Measurements from ENCODE around the gene POLD3.

POLD3 gene

DNA sequence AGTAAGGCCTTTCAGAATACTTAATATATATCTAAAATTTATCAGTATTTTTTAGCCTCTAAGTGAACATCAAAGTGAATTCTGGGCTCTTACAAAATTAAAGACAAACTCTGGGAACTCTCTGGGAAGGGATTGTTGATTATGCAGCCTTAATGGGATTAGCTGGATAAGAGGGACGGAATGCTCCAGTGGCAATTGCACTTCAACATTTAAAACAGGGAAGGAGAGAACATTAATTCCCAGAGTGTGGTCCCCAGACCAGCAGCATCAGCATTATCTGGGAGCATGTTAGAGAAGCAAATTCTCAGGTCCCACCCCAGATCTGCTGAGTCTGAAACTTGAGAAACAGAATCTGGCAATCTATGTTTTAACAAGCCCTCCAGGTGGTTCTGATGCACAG, 46.5 kb downstream of the POLD3 start:
- Histone ChIP-seq H3K36me3 (ENCODE audit: control insufficient read depth, insufficient read depth, low read length) (peaks cover 85% of the 10 kb centered on the region), H3K27me3 (ENCODE audit: control insufficient read depth, insufficient read depth, low read length) (no peaks in the 10 kb centered on the region), H3K9ac (ENCODE audit: low read depth, low read length) (no peak overlapping the region), H3K9me3 (ENCODE audit: control insufficient read depth, insufficient read depth, low read length) (no peaks in the 10 kb centered on the region), H3K4me1 (ENCODE audit: control insufficient read depth, insufficient read depth, low read length) (no peaks in the 10 kb centered on the region), H3K27ac (ENCODE audit: low read depth, low read length) (no peak overlapping the region), H3K4me3 (ENCODE audit: low read depth, low read length) (no peak overlapping the region)

DNA sequence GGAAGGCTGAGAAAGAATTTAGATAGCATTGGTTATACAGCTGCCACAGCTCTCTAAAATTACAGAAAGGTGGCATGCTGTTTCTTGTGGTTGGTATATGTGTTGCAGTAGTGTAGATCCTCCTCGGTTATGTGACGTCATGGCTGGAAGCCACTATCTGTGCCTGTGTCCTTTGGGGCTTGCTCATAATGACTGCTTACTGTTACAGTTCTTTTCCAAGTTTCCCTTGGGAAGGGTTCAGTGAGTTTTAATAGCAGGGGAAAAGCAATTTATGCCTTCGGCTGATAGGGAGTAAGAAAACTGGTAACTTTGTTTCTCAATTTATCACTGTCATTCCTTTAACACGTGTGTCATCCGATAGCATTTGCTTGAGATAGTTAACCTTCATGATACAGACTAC, 47.2 kb downstream of the POLD3 start:
- Histone ChIP-seq H3K36me3 (ENCODE audit: control insufficient read depth, insufficient read depth, low read length) (peaks cover 86% of the 10 kb centered on the region), H3K27me3 (ENCODE audit: control insufficient read depth, insufficient read depth, low read length) (no peaks in the 10 kb centered on the region), H3K9me3 (ENCODE audit: control insufficient read depth, insufficient read depth, low read length) (no peaks in the 10 kb centered on the region), H3K27ac (ENCODE audit: low read depth, low read length) (no peak overlapping the region), H3K4me1 (ENCODE audit: control insufficient read depth, insufficient read depth, low read length) (no peaks in the 10 kb centered on the region), H3K9ac (ENCODE audit: low read depth, low read length) (no peak overlapping the region), H3K4me3 (ENCODE audit: low read depth, low read length) (no peak overlapping the region)

DNA sequence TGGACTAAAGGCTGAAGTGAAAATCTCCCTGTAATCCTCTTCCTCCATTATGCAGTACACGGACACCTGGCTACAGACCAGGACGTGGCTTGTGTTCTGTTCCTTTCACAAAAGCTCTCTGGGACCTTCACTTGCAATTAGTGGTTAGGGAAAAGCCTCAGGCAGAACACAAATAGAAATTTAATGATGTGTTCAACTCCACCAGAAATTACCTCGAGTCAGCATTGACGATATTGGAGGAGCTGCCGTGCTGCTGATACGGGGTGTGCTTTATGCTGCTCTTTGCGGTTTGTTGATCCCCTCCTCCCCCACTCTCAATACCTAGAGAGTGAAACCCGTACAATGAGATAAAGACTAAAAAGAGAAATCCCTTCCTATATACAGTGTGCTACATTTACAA, 48.9 kb downstream of the POLD3 start:
- H3K27ac ChIP-seq (ENCODE audit: low read depth, low read length), result no peak overlapping the region
- H3K36me3 ChIP-seq (ENCODE audit: control insufficient read depth, insufficient read depth, low read length), result peaks cover 75% of the 10 kb centered on the region
- H3K4me3 ChIP-seq (ENCODE audit: low read depth, low read length), result no peak overlapping the region

DNA sequence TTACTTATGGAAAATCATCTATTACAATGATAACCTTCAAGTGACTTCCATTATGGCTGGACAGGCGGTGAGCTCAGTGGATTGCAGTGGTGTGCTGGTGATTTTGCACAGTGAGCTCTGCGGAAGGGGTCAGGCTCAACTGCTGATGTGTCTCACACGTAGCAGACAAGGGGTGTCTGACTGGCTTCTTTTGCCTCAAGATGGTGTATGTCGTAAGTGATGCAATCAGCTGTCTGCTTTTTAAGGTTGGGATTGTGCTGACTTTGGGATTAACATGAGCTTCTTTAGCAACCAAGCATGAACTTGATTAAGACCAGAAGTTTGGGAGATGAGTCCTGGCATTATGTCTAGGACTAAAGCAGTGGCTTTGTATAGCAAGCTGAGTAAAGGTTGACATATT, 49.5 kb downstream of the POLD3 start:
- Histone ChIP-seq H3K27ac (ENCODE audit: low read depth, low read length) (no peak overlapping the region), H3K4me3 (ENCODE audit: low read depth, low read length) (no peak overlapping the region), H3K9me3 (ENCODE audit: control insufficient read depth, insufficient read depth, low read length) (no peaks in the 10 kb centered on the region), H3K9ac (ENCODE audit: low read depth, low read length) (no peak overlapping the region), H3K27me3 (ENCODE audit: control insufficient read depth, insufficient read depth, low read length) (no peaks in the 10 kb centered on the region), H3K4me1 (ENCODE audit: control insufficient read depth, insufficient read depth, low read length) (peaks cover 2% of the 10 kb centered on the region; the same call in 1 of the 2 replicates), H3K36me3 (ENCODE audit: control insufficient read depth, insufficient read depth, low read length) (peaks cover 69% of the 10 kb centered on the region)

More for the DNA sequence above, 48.9 kb downstream of the POLD3 start:
- Histone ChIP-seq H3K9ac (ENCODE audit: low read depth, low read length) (no peak overlapping the region), H3K9me3 (ENCODE audit: control insufficient read depth, insufficient read depth, low read length) (no peaks in the 10 kb centered on the region), H3K4me1 (ENCODE audit: control insufficient read depth, insufficient read depth, low read length) (no peaks in the 10 kb centered on the region), H3K27me3 (ENCODE audit: control insufficient read depth, insufficient read depth, low read length) (no peaks in the 10 kb centered on the region)

DNA sequence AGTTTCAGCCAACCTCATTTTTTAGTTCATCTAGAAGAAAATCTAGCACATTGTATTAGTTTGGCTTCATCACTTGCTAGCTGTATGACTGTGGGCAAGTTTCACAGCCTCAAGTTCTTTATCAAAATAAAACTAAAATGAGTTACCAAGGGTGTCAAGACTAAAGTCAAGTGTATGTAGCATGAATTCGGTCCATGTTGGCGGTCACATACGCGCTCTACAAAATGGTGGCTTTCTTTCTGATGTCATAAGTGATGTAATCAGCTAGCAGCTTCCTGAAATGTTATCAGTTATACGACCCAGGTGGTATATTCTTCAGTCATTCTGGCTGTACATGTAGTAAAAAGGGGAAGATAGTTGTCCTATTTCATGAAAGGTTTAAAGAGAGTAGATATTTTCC, 50.5 kb downstream of the POLD3 start:
- H3K27me3 ChIP-seq (ENCODE audit: control insufficient read depth, insufficient read depth, low read length), result no peaks in the 10 kb centered on the region
- no peaks in the 10 kb centered on the region for H3K9me3 ChIP-seq (ENCODE audit: control insufficient read depth, insufficient read depth, low read length)
- no peak overlapping the region for H3K4me3 ChIP-seq (ENCODE audit: low read depth, low read length)
- H3K4me1 ChIP-seq (ENCODE audit: control insufficient read depth, insufficient read depth, low read length), result peaks cover 6% of the 10 kb centered on the region; the same call in 1 of the 2 replicates
- peaks cover 62% of the 10 kb centered on the region for H3K36me3 ChIP-seq (ENCODE audit: control insufficient read depth, insufficient read depth, low read length)
- H3K9ac ChIP-seq (ENCODE audit: low read depth, low read length), result no peak overlapping the region
- H3K27ac ChIP-seq (ENCODE audit: low read depth, low read length), result no peak overlapping the region

DNA sequence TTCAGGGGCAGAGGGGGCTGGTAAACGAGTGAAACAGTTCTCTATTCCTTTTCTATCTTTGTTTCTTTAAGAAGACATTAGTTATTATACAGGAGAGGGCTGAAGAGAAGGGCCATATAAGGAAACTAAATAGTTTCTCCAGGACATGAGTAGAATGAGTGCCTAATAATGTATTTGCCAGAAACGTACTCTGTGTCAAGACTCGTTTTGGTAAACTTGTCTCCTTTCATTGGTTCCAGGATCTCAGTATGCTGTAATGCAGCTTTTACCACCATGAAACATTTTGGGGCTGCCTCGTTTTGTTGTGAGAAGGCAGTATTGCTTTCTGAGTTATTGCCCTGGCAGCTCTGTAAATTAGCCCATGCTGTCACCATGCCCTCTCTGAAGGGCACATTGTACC, 51.7 kb downstream of the POLD3 start:
- H3K36me3 ChIP-seq (ENCODE audit: control insufficient read depth, insufficient read depth, low read length), result peaks cover 58% of the 10 kb centered on the region
- H3K9me3 ChIP-seq (ENCODE audit: control insufficient read depth, insufficient read depth, low read length), result no peaks in the 10 kb centered on the region
- H3K27me3 ChIP-seq (ENCODE audit: control insufficient read depth, insufficient read depth, low read length), result no peaks in the 10 kb centered on the region
- no peak overlapping the region for H3K9ac ChIP-seq (ENCODE audit: low read depth, low read length)
- H3K27ac ChIP-seq (ENCODE audit: low read depth, low read length), result no peak overlapping the region
- H3K4me1 ChIP-seq (ENCODE audit: control insufficient read depth, insufficient read depth, low read length), result peaks cover 6% of the 10 kb centered on the region; the same call in 1 of the 2 replicates
- no peak overlapping the region for H3K4me3 ChIP-seq (ENCODE audit: low read depth, low read length)

DNA sequence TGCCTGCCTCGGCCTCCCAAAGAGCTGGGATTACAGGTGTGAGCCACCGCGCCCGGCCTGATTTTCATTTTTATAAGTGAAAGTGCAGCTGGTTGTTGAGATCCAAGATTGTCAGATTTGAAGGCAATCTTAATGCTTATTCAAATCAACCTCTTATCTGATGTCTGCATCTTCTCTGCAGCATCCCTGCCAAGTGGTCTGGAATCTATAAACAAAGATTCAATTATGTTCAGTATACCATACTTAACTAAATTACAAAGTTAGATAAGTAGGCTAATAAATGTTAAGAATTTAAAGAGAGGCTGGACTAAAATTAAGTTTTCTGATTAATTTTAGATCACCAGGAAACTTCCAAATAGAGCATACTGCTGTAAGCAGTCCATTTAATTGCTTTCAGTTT, 53.8 kb downstream of the POLD3 start:
- H3K9ac ChIP-seq (ENCODE audit: low read depth, low read length), result no peak overlapping the region
- H3K4me3 ChIP-seq (ENCODE audit: low read depth, low read length), result no peak overlapping the region
- peaks cover 36% of the 10 kb centered on the region for H3K36me3 ChIP-seq (ENCODE audit: control insufficient read depth, insufficient read depth, low read length)
- H3K9me3 ChIP-seq (ENCODE audit: control insufficient read depth, insufficient read depth, low read length), result no peaks in the 10 kb centered on the region
- H3K27ac ChIP-seq (ENCODE audit: low read depth, low read length), result no peak overlapping the region
- H3K27me3 ChIP-seq (ENCODE audit: control insufficient read depth, insufficient read depth, low read length), result no peaks in the 10 kb centered on the region
- peaks cover 6% of the 10 kb centered on the region; the same call in 1 of the 2 replicates for H3K4me1 ChIP-seq (ENCODE audit: control insufficient read depth, insufficient read depth, low read length)

DNA sequence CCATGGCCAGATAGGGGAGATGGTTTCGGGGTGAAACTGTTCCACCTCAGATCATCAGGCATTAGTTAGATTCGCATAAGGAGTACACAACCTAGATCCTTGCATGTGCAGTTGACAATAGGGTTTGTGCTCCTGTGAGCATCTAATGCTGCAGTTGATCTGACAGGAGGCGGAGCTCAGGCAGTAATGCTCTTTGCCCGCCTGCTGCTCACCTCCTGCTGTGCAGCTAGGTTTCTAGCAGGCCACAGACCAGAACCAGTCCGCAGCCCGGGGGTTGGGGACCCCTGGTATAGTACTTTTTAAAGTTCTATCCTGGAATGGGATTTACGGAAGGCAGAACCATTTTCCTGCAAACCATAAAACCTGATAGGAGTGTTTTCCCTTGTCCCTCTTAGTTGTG, 54.6 kb downstream of the POLD3 start:
- H3K27ac ChIP-seq (ENCODE audit: low read depth, low read length), result no peak overlapping the region
- no peak overlapping the region for H3K4me3 ChIP-seq (ENCODE audit: low read depth, low read length)
- H3K4me1 ChIP-seq (ENCODE audit: control insufficient read depth, insufficient read depth, low read length), result peaks cover 6% of the 10 kb centered on the region; the same call in 1 of the 2 replicates
- H3K27me3 ChIP-seq (ENCODE audit: control insufficient read depth, insufficient read depth, low read length), result no peaks in the 10 kb centered on the region
- peaks cover 29% of the 10 kb centered on the region for H3K36me3 ChIP-seq (ENCODE audit: control insufficient read depth, insufficient read depth, low read length)
- H3K9me3 ChIP-seq (ENCODE audit: control insufficient read depth, insufficient read depth, low read length), result no peaks in the 10 kb centered on the region
- H3K9ac ChIP-seq (ENCODE audit: low read depth, low read length), result no peak overlapping the region

DNA sequence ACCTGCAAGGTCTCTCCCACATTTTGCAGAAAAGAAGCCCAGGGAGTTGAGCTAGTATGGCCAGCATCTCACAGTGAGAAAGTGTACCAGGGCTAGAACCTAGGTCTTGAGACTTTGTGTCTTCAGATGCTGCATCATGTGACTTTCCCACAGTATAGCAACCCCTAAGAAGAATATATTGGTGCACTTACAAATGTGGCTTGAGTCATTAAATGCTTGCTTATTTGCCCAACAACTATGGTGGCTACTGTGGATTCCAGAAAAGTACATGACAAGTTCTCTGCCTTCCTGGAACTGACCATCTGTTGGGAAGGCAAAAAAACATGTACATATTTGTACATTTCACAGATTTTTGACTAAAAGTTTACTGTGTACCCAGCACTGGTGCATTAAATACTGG, 55.0 kb downstream of the POLD3 start:
- Histone ChIP-seq H3K27me3 (ENCODE audit: control insufficient read depth, insufficient read depth, low read length) (no peaks in the 10 kb centered on the region), H3K9ac (ENCODE audit: low read depth, low read length) (no peak overlapping the region), H3K4me3 (ENCODE audit: low read depth, low read length) (no peak overlapping the region), H3K9me3 (ENCODE audit: control insufficient read depth, insufficient read depth, low read length) (no peaks in the 10 kb centered on the region), H3K27ac (ENCODE audit: low read depth, low read length) (no peak overlapping the region), H3K4me1 (ENCODE audit: control insufficient read depth, insufficient read depth, low read length) (peaks cover 6% of the 10 kb centered on the region; the same call in 1 of the 2 replicates), H3K36me3 (ENCODE audit: control insufficient read depth, insufficient read depth, low read length) (peaks cover 24% of the 10 kb centered on the region)

DNA sequence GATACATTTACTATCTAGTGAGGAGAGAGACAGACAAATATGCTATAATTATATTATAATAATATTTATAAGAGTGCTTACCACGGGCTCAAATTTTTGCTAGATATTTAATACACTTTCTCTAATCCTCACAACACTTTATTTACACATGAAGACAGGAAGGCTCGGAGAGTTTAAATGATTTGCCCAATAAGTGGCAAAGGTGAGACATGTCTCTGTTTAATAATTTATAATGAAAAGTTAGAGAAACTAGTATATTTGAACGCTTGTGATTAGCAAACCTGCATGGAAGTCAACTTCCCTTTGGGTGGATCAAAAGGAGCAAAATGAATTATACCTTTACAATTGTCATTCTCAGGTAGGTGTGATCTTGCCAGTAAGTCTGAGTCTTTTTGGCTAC, 55.4 kb downstream of the POLD3 start:
- no peak overlapping the region for H3K4me3 ChIP-seq (ENCODE audit: low read depth, low read length)
- peaks cover 20% of the 10 kb centered on the region for H3K36me3 ChIP-seq (ENCODE audit: control insufficient read depth, insufficient read depth, low read length)
- no peaks in the 10 kb centered on the region for H3K9me3 ChIP-seq (ENCODE audit: control insufficient read depth, insufficient read depth, low read length)
- no peak overlapping the region for H3K27ac ChIP-seq (ENCODE audit: low read depth, low read length)
- H3K4me1 ChIP-seq (ENCODE audit: control insufficient read depth, insufficient read depth, low read length), result peaks cover 6% of the 10 kb centered on the region; the same call in 1 of the 2 replicates
- no peak overlapping the region for H3K9ac ChIP-seq (ENCODE audit: low read depth, low read length)
- no peaks in the 10 kb centered on the region for H3K27me3 ChIP-seq (ENCODE audit: control insufficient read depth, insufficient read depth, low read length)

DNA sequence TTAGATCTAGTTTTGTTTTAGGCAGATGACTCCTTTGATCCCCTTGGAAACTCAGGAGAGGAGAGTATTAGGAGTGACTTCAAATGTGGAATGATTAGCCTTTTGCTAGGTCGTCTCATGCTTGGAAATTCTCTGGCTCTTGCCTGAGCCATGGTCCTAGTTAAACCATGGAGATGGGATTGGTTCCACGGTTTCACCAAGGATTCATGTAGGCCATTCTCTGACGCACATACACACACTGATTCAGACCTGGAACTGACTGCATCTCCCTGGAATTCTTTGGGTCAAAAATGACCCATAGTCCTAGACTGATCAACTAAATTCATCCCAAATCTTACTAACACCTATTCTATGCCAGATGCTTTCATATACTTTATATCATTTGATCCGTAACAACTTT, 56.5 kb downstream of the POLD3 start:
- no peaks in the 10 kb centered on the region for H3K9me3 ChIP-seq (ENCODE audit: control insufficient read depth, insufficient read depth, low read length)
- no peak overlapping the region for H3K9ac ChIP-seq (ENCODE audit: low read depth, low read length)
- H3K4me1 ChIP-seq (ENCODE audit: control insufficient read depth, insufficient read depth, low read length), result peaks cover 6% of the 10 kb centered on the region; the same call in 1 of the 2 replicates
- peaks cover 18% of the 10 kb centered on the region for H3K36me3 ChIP-seq (ENCODE audit: control insufficient read depth, insufficient read depth, low read length)
- no peak overlapping the region for H3K27ac ChIP-seq (ENCODE audit: low read depth, low read length)
- H3K4me3 ChIP-seq (ENCODE audit: low read depth, low read length), result no peak overlapping the region
- H3K27me3 ChIP-seq (ENCODE audit: control insufficient read depth, insufficient read depth, low read length), result no peaks in the 10 kb centered on the region

DNA sequence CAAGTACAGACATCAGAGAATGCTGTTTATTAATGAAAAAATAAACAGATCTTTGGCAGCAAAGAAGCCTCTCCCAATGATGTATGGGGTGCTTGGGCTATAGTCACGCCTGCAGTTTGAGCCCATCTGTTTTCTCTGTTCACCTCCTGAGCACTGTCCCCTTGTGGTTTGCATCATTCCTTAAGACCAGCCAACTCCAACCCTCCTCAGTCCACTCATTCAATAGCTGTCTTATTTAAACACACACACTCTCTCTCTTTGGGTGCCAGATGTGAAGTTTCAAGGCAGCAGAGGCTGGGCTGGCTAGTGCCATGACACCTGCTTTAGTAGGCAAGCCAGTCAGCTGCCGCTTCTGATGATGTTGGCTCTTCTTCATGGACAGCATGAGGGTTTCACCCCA, 58.1 kb downstream of the POLD3 start:
- Histone ChIP-seq H3K27me3 (ENCODE audit: control insufficient read depth, insufficient read depth, low read length) (no peaks in the 10 kb centered on the region), H3K4me3 (ENCODE audit: low read depth, low read length) (no peak overlapping the region), H3K27ac (ENCODE audit: low read depth, low read length) (no peak overlapping the region), H3K9me3 (ENCODE audit: control insufficient read depth, insufficient read depth, low read length) (no peaks in the 10 kb centered on the region), H3K4me1 (ENCODE audit: control insufficient read depth, insufficient read depth, low read length) (peaks cover 6% of the 10 kb centered on the region; the same call in 1 of the 2 replicates), H3K9ac (ENCODE audit: low read depth, low read length) (no peak overlapping the region), H3K36me3 (ENCODE audit: control insufficient read depth, insufficient read depth, low read length) (peaks cover 6% of the 10 kb centered on the region; the same call in 1 of the 2 replicates)

All from HUES48 (cell line).